Measurements from ENCODE around the gene MYOZ3. TPM values are rescaled to one million over a fixed set of nuclear protein-coding genes. Genes with fewer than 3 reads are reported as not detected.

The MYOZ3 gene
- total and polyA plus RNA-seq, 12 donors: 0.12 to 1.9 (median 0.45) TPM; not detected in 1

GRCh38 chr5:150689120-150689519 is 28.1 kb downstream of the MYOZ3 start:
- Histone ChIP-seq H3K4me3 (no peak overlapping the region), H3K36me3 (replicated peaks in 1 of 2) (peaks cover 0 to 38% of the 10 kb centered on the region in 2 donors), H3K4me1 (replicated peaks in 1 of 2) (no peaks in the 10 kb centered on the region), H3K27ac (no peak overlapping the region), H3K9me3 (replicated peaks in 1 of 3) (no peaks in the 10 kb centered on the region), H3K27me3 (no peaks in the 10 kb centered on the region)
- WGBS, 4 donors: 79 to 94% (median 90%) methylated on average over 1 of the region's 1 CpG
- intact Hi-C loops (cut with DNase I): no loop called here
- DNase-seq: no peak
- TF ChIP-seq CTCF (IDR thresholded peaks at IDR 0.05) (no peak), POLR2A (IDR thresholded peaks at IDR 0.05) (no peak)

- Histone ChIP-seq H3K9me3 (replicated peaks in 1 of 3) (no peaks in the 10 kb centered on the region), H3K27me3 (no peaks in the 10 kb centered on the region), H3K4me1 (replicated peaks in 1 of 2) (no peaks in the 10 kb centered on the region), H3K36me3 (replicated peaks in 1 of 2) (peaks cover 0 to 55% of the 10 kb centered on the region in 2 donors), H3K27ac (no peak overlapping the region), H3K4me3 (no peak overlapping the region)
- no peak for TF ChIP-seq POLR2A (IDR thresholded peaks at IDR 0.05)
- TF ChIP-seq CTCF (IDR thresholded peaks at IDR 0.05): no peak
- no peak for DNase-seq
- intact Hi-C loops (cut with DNase I): no loop called here
- WGBS, 4 donors: 80 to 84% (median 82%) methylated on average over 6 of the region's 6 CpGs
These were observed 29.7 kb downstream of the MYOZ3 start for GRCh38 chr5:150690760-150691159.

GRCh38 chr5:150692276-150692675 is 31.2 kb downstream of the MYOZ3 start:
- H3K4me3 ChIP-seq: no peak overlapping the region
- TF ChIP-seq CTCF (IDR thresholded peaks at IDR 0.05) (no peak), POLR2A (IDR thresholded peaks at IDR 0.05) (no peak)
- no peak overlapping the region for H3K27ac ChIP-seq
- H3K36me3 ChIP-seq (replicated peaks in 1 of 2): peaks cover 0 to 70% of the 10 kb centered on the region in 2 donors
- 82 to 95% (median 85%) methylated on average over 3 of the region's 3 CpGs for WGBS, 4 donors
- no peak for DNase-seq
- intact Hi-C loops (cut with DNase I): no loop called here
- H3K9me3 ChIP-seq (replicated peaks in 1 of 3): no peaks in the 10 kb centered on the region
- H3K4me1 ChIP-seq (replicated peaks in 1 of 2): no peaks in the 10 kb centered on the region
- no peaks in the 10 kb centered on the region for H3K27me3 ChIP-seq

GRCh38 chr5:150694612-150695011 is 33.6 kb downstream of the MYOZ3 start:
- Histone ChIP-seq H3K4me3 (no peak overlapping the region), H3K36me3 (replicated peaks in 1 of 2) (peaks cover 0 to 88% of the 10 kb centered on the region in 2 donors), H3K9me3 (replicated peaks in 1 of 3) (no peaks in the 10 kb centered on the region), H3K4me1 (replicated peaks in 1 of 2) (peaks cover 2 to 11% of the 10 kb centered on the region in 2 donors), H3K27ac (peak overlapping the region in 2 of 5 donors; percentile 26 to 35), H3K27me3 (no peaks in the 10 kb centered on the region)
- TF ChIP-seq POLR2A (IDR thresholded peaks at IDR 0.05) (no peak), CTCF (IDR thresholded peaks at IDR 0.05) (no peak)
- 53 to 59% (median 57%) methylated on average over 3 of the region's 3 CpGs for WGBS, 4 donors
- intact Hi-C loops (cut with DNase I): no loop called here
- peak in 2 of 7 donors; percentile 28 to 29 for DNase-seq
